SK-N-SH treated with all-trans-retinoic acid at 6 μM for 48 hours (cell line): ENCODE results near the gene NOTO.

Experiments
- ATAC-seq: fragments of 200-7000 bp; cut with Tn5 transposase; 3 replicates; pipeline ENCODE4 v1.9.1; 2020; ENCODE audit warnings: mild to moderate bottlenecking, moderate library complexity
- BACH2 ChIP-seq: fragments of 250-450 bp; sonication (Bioruptor Pico); IDR thresholded peaks from 2 replicates; pipeline ENCODE4 v1.9.0; 2021; ENCODE audit warnings: mild to moderate bottlenecking, borderline replicate concordance
- ESRRG ChIP-seq: fragments of 250-450 bp; sonication (Bioruptor Pico); IDR thresholded peaks from 2 replicates; pipeline ENCODE4 v1.6.1; 2021; ENCODE audit warnings: mild to moderate bottlenecking
- GLIS3 ChIP-seq: fragments of 250-450 bp; sonication (Bioruptor Pico); IDR thresholded peaks from 2 replicates; pipeline ENCODE4 v1.5.0; 2020; ENCODE audit warnings: mild to moderate bottlenecking, moderate library complexity
- ISL1 ChIP-seq: fragments of 250-450 bp; sonication (Bioruptor Pico); IDR thresholded peaks from 2 replicates; pipeline ENCODE4 v2.1.2; 2022; ENCODE audit warnings: mild to moderate bottlenecking, moderate library complexity
- OSR1 ChIP-seq: fragments of 250-450 bp; sonication (Bioruptor Pico); IDR thresholded peaks from 2 replicates; pipeline ENCODE4 v1.8.0; 2022; ENCODE audit warnings: moderate library complexity, mild to moderate bottlenecking, inconsistent platforms
- PPARA ChIP-seq: fragments of 250-450 bp; sonication (Bioruptor Pico); IDR thresholded peaks from 2 replicates; pipeline ENCODE4 v1.5.0; 2020; ENCODE audit warnings: mild to moderate bottlenecking, borderline replicate concordance
- RARB ChIP-seq: fragments of 250-450 bp; sonication (Bioruptor Pico); IDR thresholded peaks from 2 replicates; pipeline ENCODE4 v1.8.0; 2021; ENCODE audit warnings: mild to moderate bottlenecking, moderate library complexity
- TCF4 ChIP-seq: fragments of 250-450 bp; sonication (Bioruptor Pico); IDR thresholded peaks from 2 replicates; pipeline ENCODE4 v1.8.0; 2021; ENCODE audit warnings: mild to moderate bottlenecking, moderate library complexity, borderline replicate concordance
- TOX ChIP-seq: fragments of 250-450 bp; sonication (Bioruptor Pico); IDR thresholded peaks from 2 replicates; pipeline ENCODE4 v1.8.0; 2021; ENCODE audit warnings: mild to moderate bottlenecking, moderate library complexity, borderline replicate concordance
- ZFP30 ChIP-seq: fragments of 450-650 bp; formaldehyde crosslinking; IDR thresholded peaks from 2 replicates; pipeline ENCODE4 v1.5.0; 2022; ENCODE audit warnings: mild to moderate bottlenecking, moderate library complexity
- ZNF565 ChIP-seq: fragments of 450-650 bp; formaldehyde crosslinking; conservative IDR thresholded peaks from 2 replicates; pipeline ENCODE4 v1.5.0; 2020; ENCODE audit warnings: low read depth, mild to moderate bottlenecking, moderate library complexity
- ZNF70 ChIP-seq: fragments of 450-650 bp; formaldehyde crosslinking; IDR thresholded peaks from 2 replicates; pipeline ENCODE4 v1.5.0; 2020; ENCODE audit warnings: mild to moderate bottlenecking, moderate library complexity
- ZNF8 ChIP-seq: fragments of 450-650 bp; formaldehyde crosslinking; IDR thresholded peaks from 2 replicates; pipeline ENCODE4 v1.5.0; 2020; ENCODE audit warnings: mild to moderate bottlenecking, moderate library complexity
- TF ChIP-seq, protein P1 (sequence below): fragments of 250-450 bp; sonication (Bioruptor Pico); IDR thresholded peaks from 2 replicates; pipeline ENCODE4 v1.5.1; 2021; ENCODE audit warnings: mild to moderate bottlenecking, moderate library complexity
- TF ChIP-seq, protein P2 (sequence below): fragments of 250-450 bp; sonication (Bioruptor Pico); IDR thresholded peaks from 2 replicates; pipeline ENCODE4 v1.8.0; 2020; ENCODE audit warnings: mild to moderate bottlenecking, moderate library complexity, borderline replicate concordance
- TF ChIP-seq, protein P3 (sequence below): fragments of 250-450 bp; sonication (Bioruptor Pico); IDR thresholded peaks from 2 replicates; pipeline ENCODE4 v1.8.0; 2021; ENCODE audit warnings: low read depth, mild to moderate bottlenecking, moderate library complexity, borderline replicate concordance
- TF ChIP-seq, protein P4 (sequence below): fragments of 250-450 bp; sonication (Bioruptor Pico); IDR thresholded peaks from 2 replicates; pipeline ENCODE4 v1.5.0; 2020; ENCODE audit warnings: mild to moderate bottlenecking, moderate library complexity

Gene NOTO

DNA sequence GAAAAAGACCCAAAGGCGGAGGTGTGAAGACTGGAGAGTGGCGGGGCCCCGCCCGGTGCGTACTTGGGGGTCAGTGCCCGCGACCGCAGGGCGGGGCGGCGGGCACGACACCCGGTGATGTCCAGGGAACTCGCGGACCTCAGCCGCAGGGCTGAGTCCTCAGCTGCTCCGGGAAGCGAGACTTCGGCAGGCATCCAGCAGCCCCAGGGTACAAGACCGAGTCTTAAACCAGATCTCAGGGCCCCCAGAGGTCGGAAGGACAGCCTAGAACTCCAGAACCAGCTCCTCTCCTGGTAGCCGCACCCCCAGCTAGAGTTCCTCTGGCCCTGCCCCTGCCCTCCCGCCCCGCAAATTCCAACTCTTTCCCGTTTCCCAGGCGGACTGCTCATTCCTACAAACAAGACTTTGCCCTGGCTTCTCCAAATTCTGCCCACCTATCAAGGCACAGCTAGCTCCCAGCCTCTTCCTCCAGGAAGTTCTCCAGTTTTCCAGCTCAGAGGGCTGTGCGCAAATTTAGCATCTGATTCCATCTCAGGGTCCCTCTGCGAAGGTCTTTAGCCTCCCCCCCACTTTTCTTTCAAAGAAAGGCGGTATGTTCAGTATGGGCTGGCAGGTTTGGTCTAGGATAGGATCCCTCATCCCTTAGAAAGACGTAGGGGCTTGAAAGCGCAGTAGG is 26.0 kb upstream of the NOTO start (continued):
- TF ChIP-seq, protein P1, sequence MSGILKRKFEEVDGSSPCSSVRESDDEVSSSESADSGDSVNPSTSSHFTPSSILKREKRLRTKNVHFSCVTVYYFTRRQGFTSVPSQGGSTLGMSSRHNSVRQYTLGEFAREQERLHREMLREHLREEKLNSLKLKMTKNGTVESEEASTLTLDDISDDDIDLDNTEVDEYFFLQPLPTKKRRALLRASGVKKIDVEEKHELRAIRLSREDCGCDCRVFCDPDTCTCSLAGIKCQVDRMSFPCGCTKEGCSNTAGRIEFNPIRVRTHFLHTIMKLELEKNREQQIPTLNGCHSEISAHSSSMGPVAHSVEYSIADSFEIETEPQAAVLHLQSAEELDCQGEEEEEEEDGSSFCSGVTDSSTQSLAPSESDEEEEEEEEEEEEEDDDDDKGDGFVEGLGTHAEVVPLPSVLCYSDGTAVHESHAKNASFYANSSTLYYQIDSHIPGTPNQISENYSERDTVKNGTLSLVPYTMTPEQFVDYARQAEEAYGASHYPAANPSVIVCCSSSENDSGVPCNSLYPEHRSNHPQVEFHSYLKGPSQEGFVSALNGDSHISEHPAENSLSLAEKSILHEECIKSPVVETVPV: no peak
- no peak for TF ChIP-seq ISL1 (CRISPR knock-in tag)
- TF ChIP-seq, protein P2, sequence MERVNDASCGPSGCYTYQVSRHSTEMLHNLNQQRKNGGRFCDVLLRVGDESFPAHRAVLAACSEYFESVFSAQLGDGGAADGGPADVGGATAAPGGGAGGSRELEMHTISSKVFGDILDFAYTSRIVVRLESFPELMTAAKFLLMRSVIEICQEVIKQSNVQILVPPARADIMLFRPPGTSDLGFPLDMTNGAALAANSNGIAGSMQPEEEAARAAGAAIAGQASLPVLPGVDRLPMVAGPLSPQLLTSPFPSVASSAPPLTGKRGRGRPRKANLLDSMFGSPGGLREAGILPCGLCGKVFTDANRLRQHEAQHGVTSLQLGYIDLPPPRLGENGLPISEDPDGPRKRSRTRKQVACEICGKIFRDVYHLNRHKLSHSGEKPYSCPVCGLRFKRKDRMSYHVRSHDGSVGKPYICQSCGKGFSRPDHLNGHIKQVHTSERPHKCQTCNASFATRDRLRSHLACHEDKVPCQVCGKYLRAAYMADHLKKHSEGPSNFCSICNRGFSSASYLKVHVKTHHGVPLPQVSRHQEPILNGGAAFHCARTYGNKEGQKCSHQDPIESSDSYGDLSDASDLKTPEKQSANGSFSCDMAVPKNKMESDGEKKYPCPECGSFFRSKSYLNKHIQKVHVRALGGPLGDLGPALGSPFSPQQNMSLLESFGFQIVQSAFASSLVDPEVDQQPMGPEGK: no peak
- TF ChIP-seq, all 23 proteins: peak for 0

DNA sequence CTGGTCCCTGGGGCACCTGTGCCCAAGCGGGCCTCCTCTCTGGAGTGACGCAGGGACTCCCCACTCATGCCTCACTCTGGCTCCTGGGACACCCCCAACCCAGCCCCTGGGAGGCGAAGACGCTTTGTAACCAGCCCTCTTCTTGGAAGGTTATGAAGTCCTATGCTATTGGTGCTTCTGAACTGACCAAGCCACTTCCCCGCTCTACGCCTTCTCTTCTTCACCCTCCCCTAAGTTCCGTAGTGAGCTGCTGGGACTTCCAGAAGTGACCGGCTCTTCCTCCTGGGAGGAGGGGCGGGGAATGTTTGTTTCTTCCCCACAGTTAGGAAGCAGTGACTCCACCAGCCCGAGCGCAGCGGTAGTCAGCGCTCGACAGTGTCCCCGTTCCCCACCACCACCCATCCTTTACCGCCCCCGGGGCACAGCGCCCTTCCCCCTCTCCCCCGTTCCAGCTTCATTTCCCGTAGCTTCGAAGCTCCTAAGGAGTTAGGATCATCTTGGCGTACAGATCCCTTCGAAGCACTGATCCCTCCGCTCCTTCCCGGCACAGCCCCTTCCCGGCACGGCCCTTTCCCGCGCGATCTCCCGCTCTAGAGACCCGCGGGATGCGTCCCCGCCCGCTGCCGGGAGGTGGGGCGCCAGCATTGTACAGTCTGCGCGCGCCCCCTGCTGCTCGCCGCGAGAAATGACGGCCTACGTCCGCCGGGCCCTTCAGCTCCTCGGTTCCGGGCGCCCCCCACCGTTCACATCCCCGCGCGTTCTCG is 25.3 kb upstream of the NOTO start:
- ATAC-seq: peak; percentile 92

DNA sequence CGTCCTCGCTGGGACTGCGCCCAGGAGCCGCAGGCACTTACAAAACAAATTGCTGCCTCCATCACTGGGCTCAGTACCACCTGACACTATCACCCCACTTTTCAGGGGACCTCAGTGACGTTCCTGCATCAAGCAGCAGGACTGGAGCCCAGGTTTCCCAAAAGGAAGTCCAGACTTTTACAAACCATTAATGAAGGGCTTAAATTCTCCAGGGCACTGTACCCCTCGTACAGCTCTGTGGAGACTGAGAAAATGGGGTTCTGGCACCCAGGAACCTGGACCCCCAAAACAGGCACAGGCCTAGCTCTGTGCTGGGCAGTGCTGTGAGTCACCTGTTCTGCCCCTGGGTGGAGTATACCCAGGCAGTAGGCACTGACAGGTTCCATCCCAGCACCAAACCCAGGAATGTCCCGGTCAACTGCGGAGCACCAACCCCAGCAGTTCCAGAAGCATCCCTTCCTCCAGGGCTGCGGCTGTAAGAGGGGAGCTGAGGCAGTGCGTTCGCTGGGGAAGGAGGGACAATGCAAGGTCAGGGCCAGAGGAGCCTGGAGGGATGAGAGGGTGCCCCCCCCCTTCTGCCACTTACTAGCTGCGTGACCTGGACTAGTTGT is 24.6 kb upstream of the NOTO start:
- peak; percentile 30 for ATAC-seq
- TF ChIP-seq ESRRG (no peak), OSR1 (CRISPR knock-in tag) (no peak), TCF4 (CRISPR knock-in tag) (no peak), ZNF70 (CRISPR knock-in tag) (no peak), ZNF565 (no peak), GLIS3 (CRISPR knock-in tag) (no peak), PPARA (CRISPR knock-in tag) (no peak), ZNF8 (CRISPR knock-in tag) (no peak)
- TF ChIP-seq, protein P1: no peak
- TF ChIP-seq, protein P3, sequence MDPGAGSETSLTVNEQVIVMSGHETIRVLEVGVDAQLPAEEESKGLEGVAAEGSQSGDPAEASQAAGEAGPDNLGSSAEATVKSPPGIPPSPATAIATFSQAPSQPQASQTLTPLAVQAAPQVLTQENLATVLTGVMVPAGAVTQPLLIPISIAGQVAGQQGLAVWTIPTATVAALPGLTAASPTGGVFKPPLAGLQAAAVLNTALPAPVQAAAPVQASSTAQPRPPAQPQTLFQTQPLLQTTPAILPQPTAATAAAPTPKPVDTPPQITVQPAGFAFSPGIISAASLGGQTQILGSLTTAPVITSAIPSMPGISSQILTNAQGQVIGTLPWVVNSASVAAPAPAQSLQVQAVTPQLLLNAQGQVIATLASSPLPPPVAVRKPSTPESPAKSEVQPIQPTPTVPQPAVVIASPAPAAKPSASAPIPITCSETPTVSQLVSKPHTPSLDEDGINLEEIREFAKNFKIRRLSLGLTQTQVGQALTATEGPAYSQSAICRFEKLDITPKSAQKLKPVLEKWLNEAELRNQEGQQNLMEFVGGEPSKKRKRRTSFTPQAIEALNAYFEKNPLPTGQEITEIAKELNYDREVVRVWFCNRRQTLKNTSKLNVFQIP (CRISPR knock-in tag): no peak

More for the DNA sequence above, 25.3 kb upstream of the NOTO start:
- TF ChIP-seq ISL1 (CRISPR knock-in tag) (no peak), ZNF565 (no peak), TOX (CRISPR knock-in tag) (no peak), BACH2 (CRISPR knock-in tag) (no peak), RARB (no peak), ZNF70 (CRISPR knock-in tag) (no peak), GLIS3 (CRISPR knock-in tag) (no peak), PPARA (CRISPR knock-in tag) (no peak), ZFP30 (CRISPR knock-in tag) (no peak), ZNF8 (CRISPR knock-in tag) (no peak)
- TF ChIP-seq, protein P2: no peak
- TF ChIP-seq, protein P1: no peak
- TF ChIP-seq, protein P4, sequence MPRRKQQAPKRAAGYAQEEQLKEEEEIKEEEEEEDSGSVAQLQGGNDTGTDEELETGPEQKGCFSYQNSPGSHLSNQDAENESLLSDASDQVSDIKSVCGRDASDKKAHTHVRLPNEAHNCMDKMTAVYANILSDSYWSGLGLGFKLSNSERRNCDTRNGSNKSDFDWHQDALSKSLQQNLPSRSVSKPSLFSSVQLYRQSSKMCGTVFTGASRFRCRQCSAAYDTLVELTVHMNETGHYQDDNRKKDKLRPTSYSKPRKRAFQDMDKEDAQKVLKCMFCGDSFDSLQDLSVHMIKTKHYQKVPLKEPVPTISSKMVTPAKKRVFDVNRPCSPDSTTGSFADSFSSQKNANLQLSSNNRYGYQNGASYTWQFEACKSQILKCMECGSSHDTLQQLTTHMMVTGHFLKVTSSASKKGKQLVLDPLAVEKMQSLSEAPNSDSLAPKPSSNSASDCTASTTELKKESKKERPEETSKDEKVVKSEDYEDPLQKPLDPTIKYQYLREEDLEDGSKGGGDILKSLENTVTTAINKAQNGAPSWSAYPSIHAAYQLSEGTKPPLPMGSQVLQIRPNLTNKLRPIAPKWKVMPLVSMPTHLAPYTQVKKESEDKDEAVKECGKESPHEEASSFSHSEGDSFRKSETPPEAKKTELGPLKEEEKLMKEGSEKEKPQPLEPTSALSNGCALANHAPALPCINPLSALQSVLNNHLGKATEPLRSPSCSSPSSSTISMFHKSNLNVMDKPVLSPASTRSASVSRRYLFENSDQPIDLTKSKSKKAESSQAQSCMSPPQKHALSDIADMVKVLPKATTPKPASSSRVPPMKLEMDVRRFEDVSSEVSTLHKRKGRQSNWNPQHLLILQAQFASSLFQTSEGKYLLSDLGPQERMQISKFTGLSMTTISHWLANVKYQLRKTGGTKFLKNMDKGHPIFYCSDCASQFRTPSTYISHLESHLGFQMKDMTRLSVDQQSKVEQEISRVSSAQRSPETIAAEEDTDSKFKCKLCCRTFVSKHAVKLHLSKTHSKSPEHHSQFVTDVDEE (CRISPR knock-in tag): no peak
